HepG2 (cell line): ENCODE results near the gene CPA5.

Experiments used
- HCFC1 ChIP-seq: fragments of 150-350 bp; IDR thresholded peaks from 2 replicates; pipeline ENCODE4 v1.6.1; 2014; ENCODE audit warnings: low read depth, low read length
- NR2C2 ChIP-seq: sonication (generic); formaldehyde crosslinking; IDR thresholded peaks from 2 replicates; pipeline ENCODE4 v1.4.0; 2020; ENCODE audit warnings: missing genetic modification reagents, mild to moderate bottlenecking, moderate library complexity, borderline replicate concordance
- ZNF768 ChIP-seq: sonication (generic); formaldehyde crosslinking; IDR thresholded peaks from 2 replicates; pipeline ENCODE4 v1.4.0; 2020; ENCODE audit warnings: missing genetic modification reagents
- TF ChIP-seq, protein P1 (sequence below): IDR thresholded peaks from 2 replicates; pipeline ENCODE4 v1.6.1; 2016

DNA sequence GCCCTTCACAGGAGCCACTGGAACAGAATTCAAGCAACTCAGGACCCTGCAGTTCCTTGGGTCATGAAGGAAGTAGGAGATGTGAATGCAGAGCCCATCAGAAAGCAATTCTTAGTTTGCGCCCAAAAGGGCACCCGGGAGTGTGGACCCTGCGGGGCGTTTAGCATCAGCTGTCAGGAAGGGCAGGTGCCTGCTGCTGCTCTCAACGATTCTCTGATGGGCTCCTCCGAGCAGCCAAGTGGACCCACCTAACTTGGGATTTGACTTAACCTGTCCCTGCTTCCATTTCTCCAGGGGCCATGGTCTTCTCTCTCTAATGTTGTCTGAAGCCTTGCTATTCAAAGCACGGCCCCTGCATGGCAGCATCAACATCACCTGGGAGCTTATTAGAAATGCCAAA lies 17.1 kb downstream of the CPA5 start:
- TF ChIP-seq, protein P1, sequence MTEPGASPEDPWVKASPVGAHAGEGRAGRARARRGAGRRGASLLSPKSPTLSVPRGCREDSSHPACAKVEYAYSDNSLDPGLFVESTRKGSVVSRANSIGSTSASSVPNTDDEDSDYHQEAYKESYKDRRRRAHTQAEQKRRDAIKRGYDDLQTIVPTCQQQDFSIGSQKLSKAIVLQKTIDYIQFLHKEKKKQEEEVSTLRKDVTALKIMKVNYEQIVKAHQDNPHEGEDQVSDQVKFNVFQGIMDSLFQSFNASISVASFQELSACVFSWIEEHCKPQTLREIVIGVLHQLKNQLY (CRISPR knock-in tag): no peak
- TF ChIP-seq NR2C2 (no peak), ZNF768 (CRISPR knock-in tag) (no peak), HCFC1 (no peak)
